Colonic mucosa (tissue), 4 donors: ENCODE results near the gene PYGL. TPM values are rescaled to one million over a fixed set of nuclear protein-coding genes. Genes with fewer than 3 reads are reported as not detected.

ENCODE experiments used
- DNase-seq: peaks from one replicate; pipeline ENCODE4 v3.0.0-alpha.2; 2020
- H3K27ac ChIP-seq: fragments of 200-600 bp; one replicate; pipeline ENCODE4 v1.8.0; 2021
- H3K27me3 ChIP-seq: fragments of 200-600 bp; one replicate; pipeline ENCODE4 v1.8.0; 2021
- H3K36me3 ChIP-seq: fragments of 200-600 bp; one replicate; pipeline ENCODE4 v1.8.0; 2021
- H3K4me1 ChIP-seq: fragments of 200-600 bp; one replicate; pipeline ENCODE4 v1.8.0; 2021; ENCODE audit warnings: mild to moderate bottlenecking
- H3K4me3 ChIP-seq: fragments of 200-600 bp; one replicate; pipeline ENCODE4 v1.8.0; 2021
- H3K9ac ChIP-seq, 2 donors: one replicate each; pipeline ENCODE4 v1.7.0; 2013; ENCODE audit warnings: control low read depth in 2 of 2, low read depth in 2 of 2, low read length in 2 of 2
- H3K9me3 ChIP-seq: fragments of 200-600 bp; one replicate; pipeline ENCODE4 v1.8.0; 2021
- CTCF ChIP-seq: fragments of 200-600 bp; IDR thresholded peaks from one replicate; pipeline ENCODE4 v1.8.0; 2022; ENCODE audit warnings: antibody characterized with exemption, mild to moderate bottlenecking
- intact Hi-C: fragments of 100-400 bp; cut with DNase I; formaldehyde crosslinking; loops from one replicate; pipeline ENCODE4 v1.14.1; 2022
- total RNA-seq, 2 donors: library from RNA; stranded (reverse); fragmentation: NEBNext Ultra II Directional in 1 of 2; extraction: Animal tissue kit (Norgen Biotek cat#: 25700) in 1 of 2; gene quantifications; one replicate each; pipeline ENCODE4 v1.2.1, GENCODE V29; 2021
- donor health status: healthy.
- donor health status: DM: no; HTN: no; CAD: no.
- donor health status: DM: no; HTN: no; CAD: no.

Gene PYGL
- total RNA-seq, 2 donors from 2014 or later: 33.0 to 54.2 TPM

- no peaks in the 10 kb centered on the region for H3K4me1 ChIP-seq
- intact Hi-C loops: no loop called here
- H3K36me3 ChIP-seq: no peaks in the 10 kb centered on the region
- no peaks in the 10 kb centered on the region for H3K9me3 ChIP-seq
- H3K27me3 ChIP-seq: no peaks in the 10 kb centered on the region
- no peak overlapping the region for H3K27ac ChIP-seq
- TF ChIP-seq CTCF: no peak
- no peak overlapping the region for H3K4me3 ChIP-seq
- no peak overlapping the region for H3K9ac ChIP-seq
- DNase-seq: no peak
These were observed 34.6 kb upstream of the PYGL start for GRCh38 chr14:50978888-50979287.

- H3K27me3 ChIP-seq: no peaks in the 10 kb centered on the region
- H3K27ac ChIP-seq: no peak overlapping the region
- H3K36me3 ChIP-seq: no peaks in the 10 kb centered on the region
- H3K4me3 ChIP-seq: no peak overlapping the region
- no peaks in the 10 kb centered on the region for H3K4me1 ChIP-seq
- no peak for DNase-seq
- no peak overlapping the region for H3K9ac ChIP-seq
- no peaks in the 10 kb centered on the region for H3K9me3 ChIP-seq
- no peak for TF ChIP-seq CTCF
- intact Hi-C loops: no loop called here
These were observed 34.2 kb upstream of the PYGL start for GRCh38 chr14:50978529-50978871.

- Histone ChIP-seq H3K4me1 (no peaks in the 10 kb centered on the region), H3K36me3 (no peaks in the 10 kb centered on the region), H3K27me3 (no peaks in the 10 kb centered on the region), H3K9me3 (no peaks in the 10 kb centered on the region), H3K4me3 (no peak overlapping the region), H3K27ac (no peak overlapping the region), H3K9ac (no peak overlapping the region)
- DNase-seq: no peak
- TF ChIP-seq CTCF: no peak
- intact Hi-C loops: no loop called here
These were observed 33.7 kb upstream of the PYGL start for GRCh38 chr14:50977863-50978528.

- H3K27me3 ChIP-seq: no peaks in the 10 kb centered on the region
- no peak for TF ChIP-seq CTCF
- H3K4me1 ChIP-seq: no peaks in the 10 kb centered on the region
- H3K9ac ChIP-seq: no peak overlapping the region
- H3K27ac ChIP-seq: no peak overlapping the region
- intact Hi-C loops: no loop called here
- no peaks in the 10 kb centered on the region for H3K36me3 ChIP-seq
- no peak for DNase-seq
- no peak overlapping the region for H3K4me3 ChIP-seq
- H3K9me3 ChIP-seq: no peaks in the 10 kb centered on the region
These were observed 29.8 kb upstream of the PYGL start for GRCh38 chr14:50974118-50974517.

- TF ChIP-seq CTCF: no peak
- Histone ChIP-seq H3K9me3 (no peaks in the 10 kb centered on the region), H3K4me3 (no peak overlapping the region), H3K27ac (no peak overlapping the region), H3K4me1 (no peaks in the 10 kb centered on the region), H3K36me3 (no peaks in the 10 kb centered on the region), H3K9ac (no peak overlapping the region), H3K27me3 (no peaks in the 10 kb centered on the region)
- no peak for DNase-seq
- intact Hi-C loops: no loop called here
These were observed 28.5 kb upstream of the PYGL start for GRCh38 chr14:50972734-50973133.
